Right renal cortex interstitium (tissue), 3 donors: ENCODE data around the gene HAAO. TPM values are rescaled to one million over a fixed set of nuclear protein-coding genes. Genes with fewer than 3 reads are reported as not detected.

Source experiments
- DNase-seq, 3 donors: peaks; one replicate each; pipeline ENCODE4 v3.0.0-alpha.2; 2013; ENCODE audit warnings: low read depth in 3 of 3, low spot score in 2 of 3
- polyA plus RNA-seq, 3 donors: library from polyadenylated mRNA; unstranded; fragments of 120-200 nt; gene quantifications; one replicate each; pipeline ENCODE4 v1.2.1, GENCODE V29; 2013; ENCODE audit not compliant: insufficient read length in 3 of 3

Gene HAAO
- polyA plus RNA-seq, 3 donors = 31.5 to 40.5 (median 38.4) TPM

- no peak for DNase-seq
Measured at GRCh38 chr2:42815726-42816125, 23.3 kb upstream of the HAAO start.

DNA sequence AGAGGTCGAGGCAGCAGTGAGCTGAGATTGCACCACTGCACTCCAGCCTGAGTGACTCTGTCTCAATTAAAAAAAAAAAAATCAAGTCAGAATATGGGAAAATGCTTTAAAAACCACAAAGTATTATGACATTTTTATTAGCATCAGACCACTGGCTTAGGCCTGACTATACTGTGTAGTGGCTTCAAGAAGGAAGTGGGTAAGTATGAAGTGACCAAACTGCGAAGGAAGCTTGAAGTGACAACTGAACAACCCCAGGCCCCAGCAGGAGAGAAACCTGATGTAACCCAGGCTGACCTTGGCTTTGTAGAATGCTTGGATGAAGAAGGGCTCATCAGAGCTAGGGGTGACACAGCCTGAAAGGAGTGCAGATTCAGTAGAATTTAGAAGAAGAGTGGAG is 21.4 kb upstream of the HAAO start:
- DNase-seq = no peak

DNA sequence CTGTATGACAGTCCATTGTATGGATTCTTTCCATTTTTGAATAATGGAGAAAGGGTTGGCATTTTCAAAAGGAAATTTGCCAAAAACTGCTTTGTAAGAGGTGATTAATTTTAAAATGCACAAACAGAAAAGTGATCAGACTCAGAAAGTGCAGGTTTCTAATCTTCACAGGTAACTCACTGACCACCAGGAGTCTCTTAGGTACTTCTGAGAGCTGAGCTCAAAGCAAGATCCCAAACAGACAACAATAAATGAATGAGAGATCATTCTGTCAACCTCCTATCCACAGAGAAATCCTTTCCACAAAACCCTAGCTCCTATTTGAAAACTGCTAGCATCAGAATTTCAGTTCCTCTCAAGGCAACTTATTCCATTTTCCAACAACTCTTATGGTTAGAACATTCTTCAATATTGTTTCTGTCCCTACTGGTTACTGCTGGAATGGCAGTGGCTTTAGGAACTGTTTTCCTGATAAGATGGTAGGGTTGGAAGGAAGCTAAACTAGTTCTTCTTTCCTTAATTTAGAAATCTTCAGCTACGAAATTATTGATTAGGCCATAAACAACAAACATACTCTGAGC is 20.6 kb upstream of the HAAO start:
- DNase-seq = no peak

DNA sequence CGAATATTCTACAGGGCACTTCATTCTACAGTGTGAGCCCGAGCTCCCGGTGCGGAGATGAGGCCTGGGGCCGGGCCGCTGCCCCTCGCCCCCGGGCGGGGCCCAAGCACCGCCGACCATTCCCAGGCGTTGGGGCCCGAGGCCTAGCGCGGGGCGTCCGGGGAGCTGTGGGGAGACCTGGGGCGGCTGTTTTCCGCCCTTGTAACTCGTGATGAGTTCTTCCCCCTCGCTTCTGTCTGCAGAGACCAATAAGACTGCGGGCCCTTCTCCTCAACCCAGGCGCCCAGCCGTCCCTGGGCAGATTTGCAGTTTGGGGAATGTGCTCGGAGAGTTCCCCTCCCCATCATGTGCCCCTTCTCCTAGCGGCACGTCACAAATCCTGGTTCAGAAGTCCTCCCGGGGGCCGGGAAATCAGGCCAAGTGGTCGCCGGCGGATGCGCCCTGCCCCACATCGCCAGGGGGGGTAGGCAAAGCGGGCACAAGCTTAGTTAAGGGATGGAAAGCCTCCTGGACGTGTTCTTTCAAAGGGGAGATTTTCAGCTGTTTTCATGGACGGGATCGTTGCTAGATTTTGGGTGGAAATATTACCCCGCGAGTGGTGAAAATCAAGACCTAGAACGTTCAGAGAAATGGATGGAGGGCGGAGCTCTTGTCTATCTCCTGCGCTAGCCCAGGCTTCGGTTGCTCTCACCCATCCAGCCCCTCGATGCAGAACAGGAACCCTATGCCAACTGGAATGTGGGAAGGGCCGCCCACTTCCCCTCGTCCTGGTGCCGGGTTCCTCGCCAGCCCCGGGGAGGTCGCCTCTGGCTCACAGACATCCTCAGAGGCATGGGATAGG is 18.8 kb upstream of the HAAO start:
- peak in 2 of 3 donors; percentile 57 to 63 for DNase-seq

GRCh38 chr2:42810121-42810970 is 18.0 kb upstream of the HAAO start:
- DNase-seq = peak; percentile 84 to 93 (median 86)

DNA sequence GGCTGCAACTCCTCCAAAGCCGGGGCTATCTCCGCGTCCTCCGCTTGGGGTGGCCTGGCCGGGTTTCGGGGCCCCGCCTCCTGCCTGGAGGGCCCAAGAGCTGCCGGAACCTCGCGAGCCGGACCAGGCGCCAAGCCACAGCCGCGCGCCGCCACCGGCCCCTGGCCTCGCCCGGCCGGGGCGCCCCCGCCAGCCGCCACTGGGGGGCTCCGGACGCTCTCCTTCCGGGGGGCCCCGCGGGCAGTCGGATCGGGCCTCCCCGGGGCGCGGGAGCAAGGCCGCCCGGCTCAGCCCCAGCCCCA is 17.4 kb upstream of the HAAO start:
- DNase-seq = no peak

DNA sequence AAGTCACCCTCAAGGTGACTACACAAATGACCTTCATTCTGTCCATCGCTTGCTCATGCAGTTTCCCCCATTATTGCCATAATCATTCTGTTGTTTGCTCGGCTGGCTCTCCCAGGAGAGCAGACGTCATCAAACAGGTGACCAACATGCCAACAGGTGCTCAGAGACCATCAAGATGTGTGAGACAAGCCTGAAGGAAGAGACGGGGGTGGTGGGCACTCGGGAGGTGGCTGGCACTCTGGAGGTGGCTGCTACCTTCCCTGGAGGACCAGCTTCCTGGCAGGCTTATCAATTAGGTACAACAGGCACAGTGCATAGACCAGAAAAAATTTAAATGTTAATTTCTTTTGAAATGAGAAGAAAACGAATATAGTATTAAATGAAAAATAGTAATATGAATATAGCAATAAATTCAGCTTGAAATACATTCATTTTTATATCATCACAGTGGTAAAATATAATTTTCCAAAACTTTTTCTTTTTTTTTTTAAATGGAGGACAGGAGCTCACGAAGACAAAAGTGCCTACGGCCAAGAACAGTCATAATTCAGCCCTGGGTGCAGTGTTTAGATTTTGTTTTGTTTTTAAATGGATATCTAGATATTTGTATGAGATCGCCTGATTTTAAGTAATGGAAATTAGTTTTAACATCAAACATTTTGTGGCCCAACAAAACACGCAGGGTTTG is 16.9 kb upstream of the HAAO start:
- DNase-seq = peak in 1 of 3 donors; percentile 74

DNA sequence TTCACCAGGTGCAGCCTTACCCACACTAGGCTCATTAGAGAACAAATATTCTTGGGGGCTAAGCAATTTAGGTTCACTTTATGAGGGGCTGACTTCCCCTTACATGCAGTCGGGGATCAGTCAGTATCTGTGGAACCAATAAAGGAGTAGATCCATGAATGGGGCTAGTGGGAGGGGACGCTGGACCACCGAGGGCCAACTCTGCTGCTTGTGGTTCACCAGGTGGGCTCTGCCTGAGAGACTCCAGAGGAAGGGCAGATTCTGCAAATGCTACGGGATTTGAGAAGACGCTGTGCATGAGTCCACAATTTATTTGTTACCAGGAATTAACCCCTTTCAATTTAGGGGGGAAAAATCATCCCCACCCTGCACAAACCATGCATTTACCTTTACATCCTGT is 15.9 kb upstream of the HAAO start:
- no peak for DNase-seq

DNA sequence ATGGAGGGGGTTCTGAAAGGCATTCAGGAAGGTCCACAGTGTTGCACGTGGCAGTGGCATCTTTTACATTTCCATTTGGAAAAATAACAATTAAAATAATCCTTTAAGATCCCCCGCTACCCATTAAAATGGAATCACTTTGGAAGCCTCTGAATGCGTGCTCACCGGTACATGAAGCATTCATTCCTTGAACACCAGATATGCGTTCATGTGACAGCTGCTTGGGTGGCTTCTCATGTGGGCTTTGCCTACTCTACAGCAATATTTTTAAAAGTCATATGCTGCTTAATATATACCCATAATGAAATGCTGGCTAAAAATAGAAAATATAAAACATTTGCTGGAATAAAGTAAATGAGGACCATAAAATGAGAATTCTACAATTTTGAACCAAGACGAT is 14.4 kb upstream of the HAAO start:
- DNase-seq = no peak

- no peak for DNase-seq
Measured at GRCh38 chr2:42804891-42805290, 12.5 kb upstream of the HAAO start.

DNA sequence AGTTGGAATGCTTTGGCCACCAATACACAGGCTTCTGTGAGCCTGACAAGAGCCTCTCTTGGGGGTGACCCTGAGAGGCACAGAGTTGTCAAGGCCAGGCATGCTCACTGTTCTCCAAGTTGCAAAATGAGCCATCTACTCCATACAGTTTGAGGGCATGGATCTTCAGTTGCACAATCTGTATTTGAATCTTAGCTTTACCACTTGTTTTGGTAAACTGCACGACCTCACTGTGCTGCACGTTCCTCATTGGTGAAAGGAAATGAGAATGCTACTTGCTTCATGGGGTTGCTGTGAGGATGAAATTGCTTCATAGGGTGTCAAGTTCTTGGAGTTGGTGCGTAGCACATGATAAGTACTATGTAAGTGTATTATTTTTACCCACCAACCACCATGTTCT is 12.0 kb upstream of the HAAO start:
- no peak for DNase-seq

DNA sequence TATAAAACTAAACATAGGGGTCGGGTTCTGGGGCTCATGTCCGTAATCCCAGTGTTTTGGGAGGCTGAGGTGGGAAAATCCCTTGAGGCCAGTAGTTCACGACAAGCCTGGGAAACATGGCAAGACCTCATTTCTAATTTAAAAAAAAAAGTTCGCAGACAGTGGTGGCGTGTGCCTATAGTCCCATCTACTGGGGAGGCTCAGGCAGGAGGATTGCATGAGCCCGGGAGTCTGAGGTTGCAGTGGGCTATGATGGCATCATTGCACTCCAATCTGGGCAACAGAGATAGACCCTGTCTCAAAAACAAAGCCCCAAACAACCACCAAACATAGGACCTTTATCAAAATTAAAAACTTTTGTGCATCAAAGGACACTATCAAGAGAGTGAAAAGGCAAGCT is 9.8 kb upstream of the HAAO start:
- DNase-seq = no peak

- no peak for DNase-seq
Measured at GRCh38 chr2:42801381-42801780, 9.0 kb upstream of the HAAO start.

GRCh38 chr2:42800981-42801380 is 8.6 kb upstream of the HAAO start:
- DNase-seq = no peak

DNA sequence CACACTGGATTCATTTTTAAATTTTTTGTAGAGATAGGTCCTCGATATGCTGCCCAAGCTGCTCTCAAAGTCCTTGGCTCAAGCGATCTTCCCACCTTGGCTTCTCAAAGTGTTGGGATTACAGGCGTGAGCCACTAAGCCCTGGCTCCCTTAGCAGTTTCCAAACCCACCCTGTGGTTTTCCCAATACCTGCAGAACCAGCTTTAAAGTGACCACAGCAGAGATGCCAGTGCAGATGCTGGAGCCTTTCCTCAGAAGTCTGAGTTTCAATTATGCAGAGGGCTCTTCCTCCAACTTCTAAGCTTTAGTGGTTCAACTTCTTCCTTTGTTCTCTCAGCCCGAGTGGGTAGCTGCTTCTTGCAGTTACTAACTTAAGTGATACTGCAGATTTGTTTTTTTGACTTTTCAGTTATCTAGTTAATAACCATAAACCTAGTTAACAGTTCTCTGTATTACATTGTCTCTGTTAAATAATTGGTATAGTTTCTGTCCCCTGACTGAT is 8.1 kb upstream of the HAAO start:
- DNase-seq = no peak

- DNase-seq = no peak
Measured at GRCh38 chr2:42799881-42800280, 7.5 kb upstream of the HAAO start.

DNA sequence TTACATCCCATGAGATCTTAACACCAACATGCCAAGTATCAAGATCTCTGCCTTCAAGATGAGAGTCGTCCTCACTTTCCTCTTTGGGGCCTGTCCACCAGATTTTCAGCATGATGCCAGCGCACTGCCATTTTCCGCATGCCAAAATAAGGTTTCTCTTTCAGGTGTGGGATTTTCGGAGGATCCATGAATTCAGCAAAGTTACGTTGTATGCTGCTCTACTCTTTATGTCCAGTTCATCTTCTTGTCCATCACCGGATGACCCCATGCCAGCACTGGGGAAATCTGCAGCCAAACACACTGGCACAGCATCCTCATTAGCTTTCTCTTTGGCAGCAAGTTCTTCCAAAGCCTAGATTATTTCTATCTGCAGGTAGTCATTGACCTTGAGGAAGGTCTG is 4.9 kb upstream of the HAAO start:
- DNase-seq = no peak

DNA sequence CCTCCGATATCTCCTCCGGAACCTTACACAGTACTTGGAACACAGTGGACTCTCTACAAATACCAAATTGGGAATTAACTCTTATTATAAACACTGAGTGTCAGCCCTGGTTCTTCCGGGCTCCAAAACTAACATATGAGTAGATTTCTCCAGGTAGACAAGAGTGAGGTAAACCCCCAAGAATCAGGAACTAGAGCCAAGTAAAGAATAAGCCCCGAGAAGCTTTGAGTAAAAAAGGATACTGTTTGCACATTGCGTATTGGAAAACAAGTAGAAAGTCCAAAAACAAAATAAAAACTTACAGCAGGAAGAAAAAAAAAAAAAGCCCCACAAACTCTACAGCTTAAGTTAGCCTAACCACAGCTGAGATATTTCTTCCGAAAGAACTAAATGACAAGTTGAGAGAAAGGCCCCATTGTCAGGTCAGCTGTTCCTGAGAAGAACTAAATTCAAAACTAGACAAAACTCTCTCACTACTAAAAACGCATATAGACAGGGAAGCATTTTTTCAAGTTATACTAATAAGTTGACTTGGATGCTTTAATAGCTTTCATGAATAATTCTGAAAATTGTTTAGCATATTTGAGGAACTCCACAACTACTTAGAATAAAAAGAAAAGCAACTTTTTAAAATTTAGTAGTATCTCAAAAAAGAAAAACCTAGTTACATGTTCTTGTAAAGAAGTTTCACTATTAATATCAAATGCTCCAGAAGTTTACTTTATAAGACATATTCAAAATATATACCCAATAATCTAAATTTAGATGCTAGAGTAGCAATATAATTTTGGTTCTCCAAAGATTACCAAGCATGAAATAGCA is 4.3 kb upstream of the HAAO start:
- DNase-seq = peak in 1 of 3 donors; percentile 16

DNA sequence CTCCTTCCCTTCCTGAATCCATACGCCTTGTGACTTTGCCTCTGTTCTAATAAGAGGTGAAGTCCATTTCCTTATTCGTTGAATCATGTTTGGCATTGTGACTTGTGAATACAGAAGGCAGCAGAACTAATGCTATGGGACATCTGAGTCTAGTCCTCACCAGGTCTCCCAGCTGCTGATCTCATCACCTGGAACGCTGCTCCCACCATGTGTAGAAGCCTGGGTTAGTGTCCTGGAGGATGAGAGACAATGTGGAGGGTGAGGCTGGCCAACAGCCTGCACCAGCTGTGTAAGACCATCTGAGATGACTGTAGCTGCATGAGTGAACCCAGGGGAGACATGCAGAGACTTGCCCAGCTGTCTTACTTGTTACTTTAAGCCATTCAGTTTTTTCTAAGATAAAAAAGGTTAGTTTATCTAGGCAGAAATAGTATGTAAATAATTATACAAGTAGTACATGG is 3.5 kb upstream of the HAAO start:
- no peak for DNase-seq

GRCh38 chr2:42795275-42795674 is 2.9 kb upstream of the HAAO start:
- no peak for DNase-seq
